Heart right ventricle (tissue), 16 donors: ENCODE results near the gene CHST5. TPM values are rescaled to one million over a fixed set of nuclear protein-coding genes. Genes with fewer than 3 reads are reported as not detected.

Experiments used
- ATAC-seq, 8 donors: fragments of 200-7000 bp; cut with Tn5 transposase; one replicate each; pipeline ENCODE4 v1.9.1; 2020; ENCODE audit warnings: mild to moderate bottlenecking in 8 of 8, moderate library complexity in 8 of 8, moderate number of reproducible peaks in 1 of 8
- DNase-seq, 2 donors: peaks; one replicate each; pipeline ENCODE4 v3.0.0-alpha.2; 2020
- H3K27ac ChIP-seq, 10 donors: fragments of 200-600 bp; sonication (generic) in 2 of 10; one replicate each; pipeline versions ENCODE4 v1.5.0 to v1.8.0; 2020 to 2022; ENCODE audit warnings: mild to moderate bottlenecking in 3 of 10
- H3K27me3 ChIP-seq, 7 donors: fragments of 200-600 bp; one replicate each; pipeline ENCODE4 v1.8.0; 2021 to 2022; ENCODE audit warnings: mild to moderate bottlenecking in 2 of 7
- H3K36me3 ChIP-seq, 9 donors: fragments of 200-600 bp; sonication (generic) in 1 of 9; one replicate each; pipeline versions ENCODE4 v1.5.0 to v1.8.0; 2020 to 2022; ENCODE audit warnings: mild to moderate bottlenecking in 2 of 9
- H3K4me1 ChIP-seq, 9 donors: fragments of 200-600 bp; sonication (generic) in 1 of 9; one replicate each; pipeline versions ENCODE4 v1.5.0 to v1.8.0; 2020 to 2022; ENCODE audit warnings: mild to moderate bottlenecking in 4 of 9
- H3K4me3 ChIP-seq, 10 donors: fragments of 200-600 bp; sonication (generic) in 2 of 10; one replicate each; pipeline versions ENCODE4 v1.5.0 to v1.8.0; 2020 to 2022; ENCODE audit warnings: mild to moderate bottlenecking in 7 of 10, moderate library complexity in 2 of 10
- H3K9me3 ChIP-seq, 11 donors: fragments of 200-600 bp in 10 of 11; sonication (generic) in 2 of 11; one replicate each; pipeline versions ENCODE4 v1.5.0 to v1.8.0; 2013 to 2022; ENCODE audit warnings: mild to moderate bottlenecking in 2 of 11, control low read depth in 1 of 11, moderate library complexity in 1 of 11
- WGBS, 2 donors: extraction: QIAGEN DNeasy Blood & Tissue Kit; methylation state at CpG; one replicate each; pipeline ENCODE4 v1.1.7; 2013; ENCODE audit warnings: inconsistent platforms in 1 of 2; 5-methylcytosine and 5-hydroxymethylcytosine counted together
- intact Hi-C, 10 donors: fragments of 100-400 bp; cut with DNase I; formaldehyde crosslinking; loops; one replicate each; pipeline versions ENCODE4 v1.11.1 to v1.14.2; 2022
- long read RNA-seq, 3 donors: library from polyadenylated mRNA; unstranded; transcript quantifications; one replicate each; pipeline ENCODE4 v2.0.0, GENCODE V29; 2020 to 2021
- polyA plus RNA-seq, 2 donors: library from polyadenylated mRNA; stranded (reverse); fragments of 200-250 nt; gene quantifications; one replicate each; pipeline ENCODE4 v1.2.3, GENCODE V29; 2013
- total RNA-seq, 10 donors: library from RNA; stranded (reverse); fragmentation: NEBNext Ultra II Directional in 3 of 10; extraction: Animal tissue kit (Norgen Biotek cat#: 25700) in 3 of 10; gene quantifications; one replicate each; pipeline versions ENCODE4 v1.2.1 to v1.2.4, GENCODE V29; 2021 to 2023
- TF ChIP-seq, protein P1 (sequence below), 9 donors: fragments of 200-600 bp; sonication (generic) in 2 of 9; IDR thresholded peaks; one replicate each; pipeline versions ENCODE4 v1.5.0 to v1.8.0; 2021 to 2022; ENCODE audit warnings: antibody characterized with exemption in 9 of 9, mild to moderate bottlenecking in 5 of 9, moderate library complexity in 1 of 9
- donor health status: Arrhythmogenic right ventricular cardiomyopathy.
- donor health status: ischemic (EF 13 %, LVEDD 7.1; RV severe dilation, severe dysfunction).
- donor health status: healthy with polysubstance abuse.
- donor health status: DM: no; HTN: yes; CAD: no.
- donor health status: DM: no; HTN: no; CAD: no.
- donor health status: ischemic (EF 25% LVEDD 6.9; RV normal size, moderate dysfunction).
- donor health status: ischemic (EF 25% LVEDD 5.7; RV mildly dilated, moderate dysfunction).
- donor health status: healthy.
- donor health status: DM: yes; HTN: yes; CAD: no.
- donor health status: Ischemic cardiomyopathy.
- donor health status: ischemic (EF 35%, LVEDD 5.7; RV mildly dilated, moderate dysfunction).
- donor health status: nonischemic (EF 11% LVEDD 7.7; RV severe dilation, severe dysfunction).
- donor health status: DM: yes; HTN: yes; CAD: no.
- donor health status: PGD.
- donor health status: ischemic (EF 29% LVEDD 5.4; RV normal size, mild dysfunction).
- donor health status: nonischemic (EF 23%, LVEDD 6.1; RV moderate dilation, normal function).

The CHST5 gene
- total RNA-seq (1 to 10 TPM in 2 of 10 donors, under 1 TPM in 7, not detected in 1; 0.08 to 1.4 (median 0.48) TPM), polyA plus RNA-seq (under 1 TPM; 0.20 to 0.66 TPM)
- long read RNA-seq, donor 1, partial matches to known transcripts, result 0 of 1 reads
- long read RNA-seq, donor 1, other reads (novel, unspliced or antisense), result 1 of 1 reads
- long read RNA-seq, donor 2, partial matches to known transcripts, result 0 of 1 reads
- long read RNA-seq, donor 2, other reads (novel, unspliced or antisense), result 0 of 1 reads
- long read RNA-seq, donor 3, result 0 reads

DNA sequence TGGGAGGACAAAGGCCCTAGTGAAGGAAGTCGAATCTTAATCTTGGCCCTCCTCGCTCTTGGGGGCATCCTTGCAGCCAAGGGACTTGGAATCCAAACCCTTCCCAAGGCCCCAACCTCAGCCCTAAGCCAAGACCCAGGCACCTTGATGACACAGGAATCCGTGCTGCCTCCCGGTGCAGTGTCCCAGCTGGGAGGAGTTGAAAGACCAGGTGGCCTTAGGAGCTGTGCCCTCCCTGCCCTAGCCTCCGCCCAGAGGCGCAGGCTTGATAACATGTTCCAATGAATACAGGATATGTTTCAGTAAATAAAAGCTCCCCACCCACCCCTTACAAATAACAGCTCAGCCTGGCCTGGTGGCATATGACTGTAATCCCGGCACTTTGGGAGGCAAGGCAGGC, at the start of gene CHST5:
TSS of gene CHST5 (minus strand) at position 208 of the 400 bp plus-strand sequence. CDS start 5,724 bp downstream, outside the sequence.
- WGBS, 2 donors, result 90 to 95% methylated on average over 7 of the region's 7 CpGs

DNA sequence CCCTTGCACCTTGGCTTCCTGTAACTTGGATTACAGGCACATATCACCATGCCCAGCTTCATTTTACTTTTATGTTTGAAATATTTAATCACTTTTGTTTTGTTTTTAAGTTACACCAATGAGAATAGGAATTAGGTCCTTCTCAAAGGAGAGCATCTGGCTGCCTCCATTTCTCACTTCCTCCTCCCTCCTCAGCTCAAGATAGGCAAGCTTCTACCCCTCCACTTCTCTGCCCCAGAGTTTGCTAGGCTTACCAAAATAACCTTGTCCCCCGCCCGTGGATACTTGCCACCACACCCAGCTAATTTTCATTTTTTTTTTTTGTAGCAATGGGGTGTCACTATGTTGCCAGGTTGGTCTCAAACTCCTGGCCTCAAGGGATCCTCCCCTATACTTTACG, 48.2 kb upstream of the CHST5 start:
- H3K27me3 ChIP-seq, result no peaks in the 10 kb centered on the region
- H3K27ac ChIP-seq, result no peak overlapping the region
- no peak overlapping the region for H3K4me3 ChIP-seq
- intact Hi-C loops, result no loop called here
- H3K36me3 ChIP-seq, result peaks cover 0 to 31% (median 15%) of the 10 kb centered on the region in 9 donors
- DNase-seq, result no peak
- no peaks in the 10 kb centered on the region for H3K9me3 ChIP-seq
- H3K4me1 ChIP-seq, result peaks cover 0 to 11% (median 7%) of the 10 kb centered on the region in 9 donors
- TF ChIP-seq, protein P1, sequence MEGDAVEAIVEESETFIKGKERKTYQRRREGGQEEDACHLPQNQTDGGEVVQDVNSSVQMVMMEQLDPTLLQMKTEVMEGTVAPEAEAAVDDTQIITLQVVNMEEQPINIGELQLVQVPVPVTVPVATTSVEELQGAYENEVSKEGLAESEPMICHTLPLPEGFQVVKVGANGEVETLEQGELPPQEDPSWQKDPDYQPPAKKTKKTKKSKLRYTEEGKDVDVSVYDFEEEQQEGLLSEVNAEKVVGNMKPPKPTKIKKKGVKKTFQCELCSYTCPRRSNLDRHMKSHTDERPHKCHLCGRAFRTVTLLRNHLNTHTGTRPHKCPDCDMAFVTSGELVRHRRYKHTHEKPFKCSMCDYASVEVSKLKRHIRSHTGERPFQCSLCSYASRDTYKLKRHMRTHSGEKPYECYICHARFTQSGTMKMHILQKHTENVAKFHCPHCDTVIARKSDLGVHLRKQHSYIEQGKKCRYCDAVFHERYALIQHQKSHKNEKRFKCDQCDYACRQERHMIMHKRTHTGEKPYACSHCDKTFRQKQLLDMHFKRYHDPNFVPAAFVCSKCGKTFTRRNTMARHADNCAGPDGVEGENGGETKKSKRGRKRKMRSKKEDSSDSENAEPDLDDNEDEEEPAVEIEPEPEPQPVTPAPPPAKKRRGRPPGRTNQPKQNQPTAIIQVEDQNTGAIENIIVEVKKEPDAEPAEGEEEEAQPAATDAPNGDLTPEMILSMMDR (IDR thresholded peaks at IDR 0.05), result no peak
- no peak for ATAC-seq
- 80 to 82% methylated on average over 3 of the region's 3 CpGs for WGBS, 2 donors

More for the DNA sequence above, at the start of gene CHST5:
- Histone ChIP-seq H3K27me3 (no peaks in the 10 kb centered on the region), H3K27ac (no peak within 1 kb of the TSS), H3K9me3 (no peaks in the 10 kb centered on the region), H3K36me3 (peaks cover 0 to 10% (median 0%) of the 10 kb centered on the region in 9 donors), H3K4me1 (peaks cover 0 to 13% (median 4%) of the 10 kb centered on the region in 9 donors), H3K4me3 (peak within 1 kb of the TSS in 1 of 10 donors; percentile 11)
- intact Hi-C loops, result loop anchor here in 1 of 10 donors (10.0 kb wide), 1 partner anchor 61 kb away; no protein-coding TSS in a partner anchor
- TF ChIP-seq, protein P1 (IDR thresholded peaks at IDR 0.05), result no peak
- no peak for DNase-seq
- ATAC-seq, result no peak

DNA sequence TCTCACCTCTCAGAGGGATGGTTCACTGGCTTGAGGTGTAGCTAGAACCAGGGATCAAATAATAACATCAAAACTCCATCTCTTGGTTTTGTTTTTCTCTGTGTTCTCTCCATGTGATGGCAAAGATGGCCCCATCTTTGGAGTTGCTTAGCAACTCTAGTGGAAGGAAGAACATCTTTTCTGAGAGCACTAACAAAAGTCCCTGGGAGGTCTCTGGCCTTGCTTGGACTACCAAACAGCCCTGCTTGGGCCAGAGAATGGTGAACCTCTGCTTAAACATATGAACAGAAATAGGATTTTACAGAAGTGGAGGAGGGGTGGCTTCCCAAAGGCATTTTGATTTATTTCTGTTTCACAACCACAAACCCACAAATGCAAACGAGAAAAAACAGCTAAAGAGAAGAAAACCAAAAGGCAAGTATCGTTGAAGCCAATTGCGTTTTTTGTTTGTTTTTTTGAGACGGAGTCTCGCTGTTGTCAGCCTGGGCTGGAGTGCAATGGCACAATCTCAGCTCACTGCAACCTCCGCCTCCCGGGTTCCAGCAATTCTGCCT, 43.5 kb upstream of the CHST5 start:
- H3K27me3 ChIP-seq, result no peaks in the 10 kb centered on the region
- H3K9me3 ChIP-seq, result no peaks in the 10 kb centered on the region
- no peak overlapping the region for H3K4me3 ChIP-seq
- H3K36me3 ChIP-seq, result peaks cover 0 to 72% (median 48%) of the 10 kb centered on the region in 9 donors
- peaks cover 0 to 34% (median 8%) of the 10 kb centered on the region in 9 donors for H3K4me1 ChIP-seq
- no peak overlapping the region for H3K27ac ChIP-seq
- 88 to 96% methylated on average over 7 of the region's 7 CpGs for WGBS, 2 donors
- no peak for DNase-seq
- intact Hi-C loops, result no loop called here
- TF ChIP-seq, protein P1 (IDR thresholded peaks at IDR 0.05), result no peak
- no peak for ATAC-seq

DNA sequence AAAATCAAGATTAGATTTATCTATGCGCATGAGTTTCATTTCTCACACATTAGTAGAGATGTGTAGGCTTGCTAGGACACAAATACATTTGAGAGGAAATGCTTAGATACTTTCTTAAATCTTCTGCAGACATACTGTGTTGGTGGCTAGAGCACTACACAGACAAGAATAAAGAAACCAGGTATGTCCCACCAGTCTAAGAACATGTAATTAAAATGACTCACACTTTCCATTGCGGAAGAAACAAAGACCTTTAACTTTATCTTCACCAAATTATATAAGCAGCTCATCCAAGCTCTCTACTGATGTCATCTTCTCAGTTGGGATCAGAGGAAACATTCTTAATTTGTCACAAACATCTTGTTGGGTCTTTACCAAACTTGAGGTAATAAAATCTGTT, 42.8 kb upstream of the CHST5 start:
- no peak for ATAC-seq
- intact Hi-C loops, result no loop called here
- Histone ChIP-seq H3K27ac (no peak overlapping the region), H3K9me3 (no peaks in the 10 kb centered on the region), H3K27me3 (no peaks in the 10 kb centered on the region), H3K4me3 (no peak overlapping the region), H3K36me3 (peaks cover 0 to 78% (median 54%) of the 10 kb centered on the region in 9 donors), H3K4me1 (peaks cover 0 to 40% (median 13%) of the 10 kb centered on the region in 9 donors)
- no peak for DNase-seq
- TF ChIP-seq, protein P1 (IDR thresholded peaks at IDR 0.05), result no peak
- 90 to 92% methylated on average over 2 of the region's 2 CpGs for WGBS, 2 donors
